DOHH2 (cell line): Measurements from ENCODE around the gene NPS.

Experiments
- H3F3A ChIP-seq: fragments of 200-600 bp; sonication (generic), shearing (Covaris generic); 2 replicates; pipeline ENCODE4 v1.6.0; 2016; ENCODE audit warnings: antibody characterized with exemption, mild to moderate bottlenecking; ENCODE audit not compliant: control insufficient read depth, insufficient read depth
- H3K27ac ChIP-seq: fragments of 200-600 bp; sonication (generic); 2 replicates; pipeline ENCODE4 v1.5.1; 2014; ENCODE audit warnings: low read depth, mild to moderate bottlenecking, low read length, moderate library complexity
- H3K27me3 ChIP-seq: fragments of 200-600 bp; sonication (generic); 2 replicates; pipeline ENCODE4 v1.6.1; 2014; ENCODE audit warnings: mild to moderate bottlenecking, low read length, mixed read lengths; ENCODE audit not compliant: control insufficient read depth
- H3K36me3 ChIP-seq: fragments of 200-600 bp; sonication (generic); 2 replicates; pipeline ENCODE4 v1.6.1; 2014; ENCODE audit warnings: mild to moderate bottlenecking, low read length, moderate library complexity, mixed read lengths; ENCODE audit not compliant: control insufficient read depth
- H3K4me1 ChIP-seq: fragments of 200-600 bp; sonication (generic); 2 replicates; pipeline ENCODE4 v1.6.1; 2014; ENCODE audit warnings: mild to moderate bottlenecking, low read length, mixed read lengths; ENCODE audit not compliant: control insufficient read depth
- H3K4me2 ChIP-seq: fragments of 200-600 bp; sonication (generic); 2 replicates; pipeline ENCODE4 v1.6.0; 2014; ENCODE audit warnings: mild to moderate bottlenecking, low read length, moderate library complexity
- H3K4me3 ChIP-seq: fragments of 200-600 bp; sonication (generic); 2 replicates; pipeline ENCODE4 v1.5.1; 2014; ENCODE audit warnings: mild to moderate bottlenecking, low read length, mixed read lengths
- H3K79me2 ChIP-seq: fragments of 200-600 bp; sonication (generic); 2 replicates; pipeline ENCODE4 v1.6.1; 2014; ENCODE audit warnings: mild to moderate bottlenecking, low read length, mixed read lengths; ENCODE audit not compliant: control insufficient read depth
- H3K9me2 ChIP-seq: fragments of 200-600 bp; sonication (generic); replicated peaks from 2 replicates; pipeline ENCODE4 v1.6.1; 2014; ENCODE audit warnings: mild to moderate bottlenecking, low read length, mixed read lengths; ENCODE audit not compliant: control insufficient read depth
- H3K9me3 ChIP-seq: fragments of 200-600 bp; sonication (generic); 2 replicates; pipeline ENCODE4 v1.6.1; 2014; ENCODE audit warnings: antibody characterized with exemption, low read length, mixed read lengths; ENCODE audit not compliant: control insufficient read depth, insufficient read depth
- H4K20me1 ChIP-seq: fragments of 200-600 bp; sonication (generic); 2 replicates; pipeline ENCODE4 v1.6.0; 2014; ENCODE audit warnings: low read depth, mild to moderate bottlenecking, antibody characterized with exemption, low read length, moderate library complexity; ENCODE audit not compliant: control insufficient read depth, insufficient read depth
- EZH2phosphoT487 ChIP-seq: fragments of 200-600 bp; sonication (generic); IDR thresholded peaks from 2 replicates; pipeline ENCODE4 v1.6.1; 2017; ENCODE audit warnings: borderline replicate concordance, mild to moderate bottlenecking, antibody characterized with exemption, low read length, moderate library complexity, mixed read lengths
- TF ChIP-seq, protein P1 (sequence below): fragments of 200-600 bp; sonication (generic); IDR thresholded peaks from one replicate; pipeline ENCODE4 v1.5.1; 2014; ENCODE audit warnings: antibody characterized with exemption, mild to moderate bottlenecking, low read depth, low read length; ENCODE audit not compliant: poor library complexity, severe bottlenecking

The NPS gene

DNA sequence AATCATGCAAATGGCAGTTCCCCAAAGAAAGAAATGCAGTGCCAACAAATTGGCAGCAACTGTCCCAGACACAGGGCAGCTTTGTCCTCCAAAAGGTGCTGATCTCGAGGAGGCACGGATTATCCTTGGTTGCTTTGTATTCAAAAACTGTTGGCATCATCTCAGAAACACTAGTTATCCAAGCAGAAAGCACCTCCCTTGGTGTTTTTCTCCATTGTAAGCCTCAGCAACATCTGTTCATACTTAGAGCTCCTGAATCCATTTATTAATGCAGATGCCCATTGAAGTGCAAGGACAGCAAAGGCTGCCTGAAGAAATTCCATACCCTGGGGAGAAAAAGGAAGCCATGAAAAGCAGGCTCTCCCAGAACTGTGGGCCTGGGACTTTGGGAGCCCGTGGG, 1.1 kb upstream of the NPS start:
- no peaks in the 10 kb centered on the region for H3K36me3 ChIP-seq
- no peak overlapping the region for H3K4me3 ChIP-seq
- H3K9me2 ChIP-seq: no peaks in the 10 kb centered on the region
- H3K4me1 ChIP-seq: no peaks in the 10 kb centered on the region
- no peaks in the 10 kb centered on the region for H3F3A ChIP-seq
- no peak overlapping the region for H3K27ac ChIP-seq
- no peaks in the 10 kb centered on the region for H3K79me2 ChIP-seq
- no peak for TF ChIP-seq EZH2phosphoT487
- TF ChIP-seq, protein P1, sequence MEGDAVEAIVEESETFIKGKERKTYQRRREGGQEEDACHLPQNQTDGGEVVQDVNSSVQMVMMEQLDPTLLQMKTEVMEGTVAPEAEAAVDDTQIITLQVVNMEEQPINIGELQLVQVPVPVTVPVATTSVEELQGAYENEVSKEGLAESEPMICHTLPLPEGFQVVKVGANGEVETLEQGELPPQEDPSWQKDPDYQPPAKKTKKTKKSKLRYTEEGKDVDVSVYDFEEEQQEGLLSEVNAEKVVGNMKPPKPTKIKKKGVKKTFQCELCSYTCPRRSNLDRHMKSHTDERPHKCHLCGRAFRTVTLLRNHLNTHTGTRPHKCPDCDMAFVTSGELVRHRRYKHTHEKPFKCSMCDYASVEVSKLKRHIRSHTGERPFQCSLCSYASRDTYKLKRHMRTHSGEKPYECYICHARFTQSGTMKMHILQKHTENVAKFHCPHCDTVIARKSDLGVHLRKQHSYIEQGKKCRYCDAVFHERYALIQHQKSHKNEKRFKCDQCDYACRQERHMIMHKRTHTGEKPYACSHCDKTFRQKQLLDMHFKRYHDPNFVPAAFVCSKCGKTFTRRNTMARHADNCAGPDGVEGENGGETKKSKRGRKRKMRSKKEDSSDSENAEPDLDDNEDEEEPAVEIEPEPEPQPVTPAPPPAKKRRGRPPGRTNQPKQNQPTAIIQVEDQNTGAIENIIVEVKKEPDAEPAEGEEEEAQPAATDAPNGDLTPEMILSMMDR: no peak
- no peaks in the 10 kb centered on the region for H4K20me1 ChIP-seq
- no peak overlapping the region for H3K4me2 ChIP-seq
- H3K9me3 ChIP-seq: no peaks in the 10 kb centered on the region
- no peaks in the 10 kb centered on the region for H3K27me3 ChIP-seq

DNA sequence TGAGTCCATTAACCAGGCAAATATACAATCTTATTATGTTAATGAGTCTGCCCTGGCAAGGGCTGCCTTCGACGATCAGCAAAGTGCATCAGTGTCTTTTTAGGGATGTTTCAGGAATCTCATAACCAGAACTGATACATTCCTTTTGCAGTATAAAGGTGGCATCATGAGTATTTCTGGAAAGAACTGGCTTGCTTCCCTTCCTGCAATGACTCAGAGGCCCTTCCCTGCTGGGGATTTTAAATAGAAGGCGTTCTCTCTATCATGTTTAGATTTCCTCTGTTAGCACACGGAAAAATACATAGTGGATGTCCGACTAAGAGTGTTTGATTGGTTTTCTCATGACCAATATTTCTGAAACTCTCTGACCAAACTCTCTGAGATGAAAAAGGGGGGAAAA, 1.8 kb downstream of the NPS start:
- Histone ChIP-seq H3K4me3 (no peak overlapping the region), H3K4me2 (no peak overlapping the region), H3K36me3 (no peaks in the 10 kb centered on the region), H3K9me2 (no peaks in the 10 kb centered on the region), H3K9me3 (no peaks in the 10 kb centered on the region), H3K4me1 (no peaks in the 10 kb centered on the region), H3K27me3 (no peaks in the 10 kb centered on the region), H3F3A (no peaks in the 10 kb centered on the region), H3K27ac (no peak overlapping the region), H3K79me2 (no peaks in the 10 kb centered on the region), H4K20me1 (no peaks in the 10 kb centered on the region)
- no peak for TF ChIP-seq EZH2phosphoT487
- TF ChIP-seq, protein P1: no peak

DNA sequence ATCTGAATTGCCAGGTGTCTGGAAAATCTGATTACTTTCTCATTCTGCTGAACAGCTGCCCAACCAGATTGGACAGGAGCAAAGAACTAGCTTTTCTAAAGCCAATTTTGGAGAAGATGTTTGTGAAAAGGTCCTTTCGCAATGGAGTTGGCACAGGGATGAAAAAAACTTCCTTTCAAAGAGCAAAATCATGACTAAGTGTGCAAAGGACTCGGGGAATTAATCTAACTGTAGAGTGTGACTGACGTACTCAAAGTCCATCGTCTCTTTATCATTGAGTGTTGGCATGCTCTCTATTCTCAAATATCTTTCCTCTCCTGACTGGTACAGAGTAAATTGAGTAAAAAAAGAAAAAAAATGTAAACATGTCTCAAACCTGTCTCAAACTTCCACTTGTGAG, 3.3 kb downstream of the NPS start:
- Histone ChIP-seq H3K4me1 (no peaks in the 10 kb centered on the region), H3K27me3 (no peaks in the 10 kb centered on the region)

More for the DNA sequence above, 3.3 kb downstream of the NPS start:
- Histone ChIP-seq H3K9me2 (no peaks in the 10 kb centered on the region), H3K36me3 (no peaks in the 10 kb centered on the region), H3K4me3 (no peak overlapping the region), H3K4me2 (no peak overlapping the region), H3K79me2 (no peaks in the 10 kb centered on the region), H3K27ac (no peak overlapping the region), H3F3A (no peaks in the 10 kb centered on the region), H4K20me1 (no peaks in the 10 kb centered on the region), H3K9me3 (no peaks in the 10 kb centered on the region)
- no peak for TF ChIP-seq EZH2phosphoT487
- TF ChIP-seq, protein P1: no peak
